Kidney epithelial cell (primary cell): ENCODE measurements around the gene ITGAE. TPM values are rescaled to one million over a fixed set of nuclear protein-coding genes. Genes with fewer than 3 reads are reported as not detected.

Experiments used
- DNase-seq: peaks from one replicate; pipeline ENCODE4 v3.0.0-alpha.2; 2010; ENCODE audit warnings: low read depth
- H3K27me3 ChIP-seq: 2 replicates; pipeline ENCODE4 v1.6.0; 2011; ENCODE audit warnings: low read length; ENCODE audit not compliant: control insufficient read depth, insufficient read depth
- H3K36me3 ChIP-seq: 2 replicates; pipeline ENCODE4 v1.5.1; 2011; ENCODE audit warnings: low read length; ENCODE audit not compliant: control insufficient read depth, insufficient read depth
- H3K4me3 ChIP-seq: 2 replicates; pipeline ENCODE4 v1.5.1; 2011; ENCODE audit warnings: low read depth, mild to moderate bottlenecking, control low read depth, low read length
- CTCF ChIP-seq: IDR thresholded peaks from 2 replicates; pipeline ENCODE4 v1.5.1; 2011; ENCODE audit warnings: mild to moderate bottlenecking, moderate library complexity, low read length, control low read depth, inconsistent platforms; ENCODE audit not compliant: insufficient read depth, poor library complexity, severe bottlenecking
- total RNA-seq: library from RNA; depleted of rRNA; stranded (reverse); fragments of >200 nt; gene quantifications from 2 replicates; pipeline ENCODE4 v1.2.3, GENCODE V29; 2015

The ITGAE gene
- total RNA-seq, 1 donor from 2014 or later: 29.7 TPM

- no peaks in the 10 kb centered on the region for H3K27me3 ChIP-seq
- DNase-seq: no peak
- H3K4me3 ChIP-seq: no peak overlapping the region
- no peaks in the 10 kb centered on the region for H3K36me3 ChIP-seq
- TF ChIP-seq CTCF: no peak
These were observed 122.0 kb downstream of the ITGAE start for GRCh38 chr17:3678821-3679530.

GRCh38 chr17:3678095-3678820 lies 122.7 kb downstream of the ITGAE start:
- no peaks in the 10 kb centered on the region for H3K27me3 ChIP-seq
- DNase-seq: no peak
- no peak for TF ChIP-seq CTCF
- H3K4me3 ChIP-seq: no peak overlapping the region
- H3K36me3 ChIP-seq: no peaks in the 10 kb centered on the region

DNA sequence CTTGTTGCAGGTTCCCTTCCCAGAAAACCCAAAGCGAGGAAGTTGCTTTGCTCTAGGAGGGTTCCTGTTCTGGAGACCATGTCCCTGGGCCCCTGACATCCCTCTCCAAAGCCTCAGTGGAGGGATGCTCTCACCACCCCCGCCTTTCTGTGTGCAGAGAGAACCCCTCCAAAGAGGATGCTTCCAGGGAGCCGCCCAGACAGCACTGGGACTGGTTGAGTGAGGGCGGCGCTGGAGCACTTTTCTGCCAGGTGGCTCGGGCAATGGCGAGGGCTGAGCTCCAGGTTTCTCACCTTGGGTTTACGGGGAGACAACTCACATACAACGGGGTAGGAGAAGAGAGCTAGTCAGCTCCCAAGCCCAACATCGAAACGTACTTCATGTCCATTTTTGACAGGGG lies 125.1 kb downstream of the ITGAE start:
- Histone ChIP-seq H3K36me3 (no peaks in the 10 kb centered on the region), H3K4me3 (no peak overlapping the region), H3K27me3 (no peaks in the 10 kb centered on the region)
- no peak for DNase-seq
- no peak for TF ChIP-seq CTCF

- Histone ChIP-seq H3K27me3 (no peaks in the 10 kb centered on the region), H3K4me3 (no peak overlapping the region), H3K36me3 (no peaks in the 10 kb centered on the region)
- no peak for DNase-seq
- TF ChIP-seq CTCF: no peak
These were observed 128.4 kb downstream of the ITGAE start for GRCh38 chr17:3672571-3672970.

DNA sequence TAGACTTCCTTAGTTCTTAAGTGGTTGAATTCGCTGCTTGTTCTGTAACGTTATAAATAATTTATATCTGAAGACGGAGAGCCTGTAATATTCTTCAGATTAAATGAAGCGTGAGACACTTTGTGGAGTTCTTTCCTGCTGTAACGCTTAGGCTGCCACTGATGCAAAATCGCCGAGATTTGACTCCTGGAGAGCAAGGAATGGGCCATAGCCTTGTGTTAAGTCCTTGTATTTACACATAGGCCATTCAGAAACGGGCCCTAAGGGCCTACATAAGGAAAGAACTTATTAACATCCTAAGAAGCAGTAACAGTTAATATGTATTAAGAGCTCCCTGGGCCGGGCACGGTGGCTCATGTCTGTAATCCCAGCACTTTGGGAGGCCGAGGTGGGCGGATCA lies 131.4 kb downstream of the ITGAE start:
- Histone ChIP-seq H3K4me3 (peak overlapping the region; percentile 98), H3K27me3 (no peaks in the 10 kb centered on the region), H3K36me3 (no peaks in the 10 kb centered on the region)
- TF ChIP-seq CTCF: no peak
- DNase-seq: no peak

DNA sequence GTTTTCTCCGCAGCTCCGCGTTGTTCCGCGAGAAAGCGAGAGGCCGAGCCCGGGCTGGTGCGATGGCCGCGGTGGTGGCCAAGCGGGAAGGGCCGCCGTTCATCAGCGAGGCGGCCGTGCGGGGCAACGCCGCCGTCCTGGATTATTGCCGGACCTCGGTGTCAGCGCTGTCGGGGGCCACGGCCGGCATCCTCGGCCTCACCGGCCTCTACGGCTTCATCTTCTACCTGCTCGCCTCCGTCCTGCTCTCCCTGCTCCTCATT lies 132.0 kb downstream of the ITGAE start:
- Histone ChIP-seq H3K36me3 (no peaks in the 10 kb centered on the region), H3K27me3 (no peaks in the 10 kb centered on the region), H3K4me3 (peak overlapping the region; percentile 98)
- no peak for TF ChIP-seq CTCF
- no peak for DNase-seq
